SK-MEL-5 (cell line): ENCODE measurements around the gene BAZ1A. TPM values are rescaled to one million over a fixed set of nuclear protein-coding genes. Genes with fewer than 3 reads are reported as not detected.

Experiments
- DNase-seq: peaks from one replicate; pipeline ENCODE4 v3.0.0-alpha.2; 2016; ENCODE audit warnings: low read depth, low spot score
- in situ Hi-C: cut with HindIII; loops from 2 replicates; pipeline ENCODE4 v1.10.0; 2016; ENCODE audit warnings: low sequenced_read_pairs, high pct_unique_total_duplicates, low pct_unique_long_range_greater_than_20kb
- polyA plus RNA-seq, 2 experiments: library from polyadenylated mRNA; depleted of rRNA; stranded (reverse); fragments of >200 nt; gene quantifications; 2 replicates each; pipeline ENCODE4 v1.2.3, GENCODE V29; 2015
- total RNA-seq: library from RNA; depleted of rRNA; stranded (reverse); fragments of >200 nt; shearing (Covaris generic); gene quantifications from 2 replicates; pipeline ENCODE4 v1.2.3, GENCODE V29; 2014; rRNA removed

The BAZ1A gene
- total RNA-seq, result 27.5 and 33.3 TPM in 2 replicates
- polyA plus RNA-seq (2015; cell fraction: cytosol; rRNA removed), result 16.2 and 17.2 TPM in 2 replicates
- polyA plus RNA-seq (2015; cell fraction: nucleus; rRNA removed), result 46.4 and 47.7 TPM in 2 replicates

- in situ Hi-C loops, result no loop called here
- peak; percentile 91 for DNase-seq
Measured at GRCh38 chr14:34875031-34875922, at the start of gene BAZ1A. Gene BAZ1A, minus strand, starts transcription at chr14:34875360. Its CDS starts 756 bp downstream, at chr14:34874604.

- in situ Hi-C loops, result no loop called here
- no peak for DNase-seq
Measured at GRCh38 chr14:34920339-34920738, 45.2 kb upstream of the BAZ1A start.

GRCh38 chr14:34913619-34914018 lies 38.5 kb upstream of the BAZ1A start:
- in situ Hi-C loops, result no loop called here
- DNase-seq, result no peak

- in situ Hi-C loops, result no loop called here
- DNase-seq, result no peak
Measured at GRCh38 chr14:34912966-34913365, 37.8 kb upstream of the BAZ1A start.

- DNase-seq, result peak; percentile 30
- in situ Hi-C loops, result no loop called here
Measured at GRCh38 chr14:34912182-34912581, 37.0 kb upstream of the BAZ1A start.

- in situ Hi-C loops, result no loop called here
- peak; percentile 15 for DNase-seq
Measured at GRCh38 chr14:34911209-34912150, 36.3 kb upstream of the BAZ1A start.

- DNase-seq, result no peak
- in situ Hi-C loops, result no loop called here
Measured at GRCh38 chr14:34906287-34906686, 31.1 kb upstream of the BAZ1A start.

GRCh38 chr14:34895277-34895676 lies 20.1 kb upstream of the BAZ1A start:
- in situ Hi-C loops, result no loop called here
- no peak for DNase-seq

GRCh38 chr14:34890937-34891336 lies 15.8 kb upstream of the BAZ1A start:
- in situ Hi-C loops, result no loop called here
- no peak for DNase-seq

- in situ Hi-C loops, result no loop called here
Measured at GRCh38 chr14:34888186-34888585, 13.0 kb upstream of the BAZ1A start.

GRCh38 chr14:34883954-34884353 lies 8.8 kb upstream of the BAZ1A start:
- in situ Hi-C loops, result no loop called here
- DNase-seq, result no peak

More at GRCh38 chr14:34888186-34888585, 13.0 kb upstream of the BAZ1A start:
- no peak for DNase-seq

GRCh38 chr14:34874386-34875030 lies 652 bp downstream of the BAZ1A start:
- peak; percentile 51 for DNase-seq
- in situ Hi-C loops, result no loop called here

- in situ Hi-C loops, result no loop called here
- DNase-seq, result peak; percentile 69
Measured at GRCh38 chr14:34873589-34874385, 1.4 kb downstream of the BAZ1A start.

- in situ Hi-C loops, result no loop called here
- peak; percentile 11 for DNase-seq
Measured at GRCh38 chr14:34872822-34873588, 2.2 kb downstream of the BAZ1A start.

- no peak for DNase-seq
- in situ Hi-C loops, result no loop called here
Measured at GRCh38 chr14:34867199-34867598, 8.0 kb downstream of the BAZ1A start.

- in situ Hi-C loops, result no loop called here
- DNase-seq, result no peak
Measured at GRCh38 chr14:34865889-34866574, 9.1 kb downstream of the BAZ1A start.
